Naive B cell (primary cell): Measurements from ENCODE around the gene PLEKHM2. TPM values are rescaled to one million over a fixed set of nuclear protein-coding genes. Genes with fewer than 3 reads are reported as not detected.
A peak's percentile ranks its signal among the peaks of the same experiment; 100 is the strongest.

Experiments used
- ATAC-seq, 2 donors: fragments of 150-1000 bp; cut with Tn5 transposase; 2 replicates each; pipeline ENCODE4 v1.10.0; 2021; ENCODE audit warnings: low read depth in 2 of 2, mild to moderate bottlenecking in 2 of 2, moderate library complexity in 2 of 2
- DNase-seq: peaks from one replicate; pipeline ENCODE4 v3.0.0; 2022
- H3K27ac Mint-ChIP-seq, 6 donors: one replicate each; pipeline ENCODE4 v1.8.0; 2020 to 2022; ENCODE audit warnings: mild to moderate bottlenecking in 6 of 6, mixed read lengths in 6 of 6, moderate library complexity in 5 of 6, inconsistent platforms in 2 of 6
- H3K27me3 Mint-ChIP-seq, 3 donors: one replicate each; pipeline ENCODE4 v1.8.0; 2021 to 2022; ENCODE audit warnings: mixed read lengths in 3 of 3, mild to moderate bottlenecking in 1 of 3
- H3K36me3 Mint-ChIP-seq, 2 donors: one replicate each; pipeline ENCODE4 v1.8.0; 2020 to 2022; ENCODE audit warnings: mixed read lengths in 2 of 2, inconsistent platforms in 1 of 2, mild to moderate bottlenecking in 1 of 2
- H3K4me1 Mint-ChIP-seq, 3 donors: one replicate each; pipeline ENCODE4 v1.8.0; 2020 to 2022; ENCODE audit warnings: mixed read lengths in 3 of 3, inconsistent platforms in 1 of 3, mild to moderate bottlenecking in 1 of 3, moderate library complexity in 1 of 3
- H3K4me3 Mint-ChIP-seq, 8 donors: one replicate each; pipeline ENCODE4 v1.8.0; 2020 to 2022; ENCODE audit warnings: mild to moderate bottlenecking in 8 of 8, mixed read lengths in 8 of 8, moderate library complexity in 8 of 8, inconsistent platforms in 2 of 8
- H3K9me3 Mint-ChIP-seq, 7 donors: one replicate each; pipeline ENCODE4 v1.8.0; 2020 to 2022; ENCODE audit warnings: mixed read lengths in 7 of 7, mild to moderate bottlenecking in 5 of 7, inconsistent platforms in 2 of 7, moderate library complexity in 1 of 7
- polyA plus RNA-seq, 6 donors: library from polyadenylated mRNA; unstranded; fragments of 300-500 nt; fragmentation: Illumina TruSeq; gene quantifications; one replicate each; pipeline ENCODE4 v1.2.3, GENCODE V29; 2021; ENCODE audit warnings: low read depth in 6 of 6

Gene PLEKHM2
- polyA plus RNA-seq, 6 donors from 2014 or later: 1.9 to 13.7 (median 8.9) TPM

GRCh38 chr1:15663925-15664324 is 20.2 kb upstream of the PLEKHM2 start:
- Mint-ChIP-seq H3K36me3 (peaks cover 14 to 17% of the 10 kb centered on the region in 2 donors), H3K4me1 (peaks cover 0 to 5% (median 0%) of the 10 kb centered on the region in 3 donors), H3K9me3 (no peaks in the 10 kb centered on the region), H3K27ac (peak overlapping the region in 1 of 6 donors; percentile 15), H3K27me3 (no peaks in the 10 kb centered on the region), H3K4me3 (no peak overlapping the region)
- no peak for ATAC-seq
- no peak for DNase-seq

- H3K27ac Mint-ChIP-seq: no peak overlapping the region
- H3K4me1 Mint-ChIP-seq: peaks cover 0 to 5% (median 0%) of the 10 kb centered on the region in 3 donors
- ATAC-seq: no peak
- H3K4me3 Mint-ChIP-seq: peak overlapping the region in 1 of 8 donors; percentile 62
- H3K36me3 Mint-ChIP-seq: peaks cover 0 to 4% of the 10 kb centered on the region in 2 donors
- no peaks in the 10 kb centered on the region for H3K27me3 Mint-ChIP-seq
- H3K9me3 Mint-ChIP-seq: no peaks in the 10 kb centered on the region
- no peak for DNase-seq
Observed at GRCh38 chr1:15667362-15667761, 16.8 kb upstream of the PLEKHM2 start.

GRCh38 chr1:15668089-15668754 is 15.9 kb upstream of the PLEKHM2 start:
- Mint-ChIP-seq H3K4me3 (no peak overlapping the region), H3K9me3 (no peaks in the 10 kb centered on the region), H3K4me1 (peaks cover 0 to 5% (median 0%) of the 10 kb centered on the region in 3 donors), H3K27ac (peak overlapping the region in 2 of 6 donors; percentile 29 to 43), H3K27me3 (no peaks in the 10 kb centered on the region), H3K36me3 (no peaks in the 10 kb centered on the region)
- ATAC-seq: no peak
- no peak for DNase-seq

GRCh38 chr1:15669074-15669473 is 15.0 kb upstream of the PLEKHM2 start:
- Mint-ChIP-seq H3K9me3 (no peaks in the 10 kb centered on the region), H3K27me3 (no peaks in the 10 kb centered on the region), H3K4me3 (no peak overlapping the region), H3K27ac (peak overlapping the region in 2 of 6 donors; percentile 55 to 78), H3K4me1 (peaks cover 0 to 5% (median 0%) of the 10 kb centered on the region in 3 donors), H3K36me3 (no peaks in the 10 kb centered on the region)
- ATAC-seq (no peak), DNase-seq (no peak)

GRCh38 chr1:15669864-15670263 is 14.3 kb upstream of the PLEKHM2 start:
- H3K27me3 Mint-ChIP-seq: no peaks in the 10 kb centered on the region
- H3K27ac Mint-ChIP-seq: peak overlapping the region in 1 of 6 donors; percentile 26
- ATAC-seq (no peak), DNase-seq (no peak)
- H3K36me3 Mint-ChIP-seq: no peaks in the 10 kb centered on the region
- peaks cover 0 to 5% (median 2%) of the 10 kb centered on the region in 3 donors for H3K4me1 Mint-ChIP-seq
- no peak overlapping the region for H3K4me3 Mint-ChIP-seq
- H3K9me3 Mint-ChIP-seq: no peaks in the 10 kb centered on the region

GRCh38 chr1:15671430-15671829 is 12.7 kb upstream of the PLEKHM2 start:
- no peak for DNase-seq
- Mint-ChIP-seq H3K27me3 (no peaks in the 10 kb centered on the region), H3K4me1 (peaks cover 0 to 13% (median 1%) of the 10 kb centered on the region in 3 donors), H3K9me3 (no peaks in the 10 kb centered on the region), H3K27ac (peak overlapping the region in 1 of 6 donors; percentile 50), H3K36me3 (no peaks in the 10 kb centered on the region), H3K4me3 (no peak overlapping the region)
- ATAC-seq: no peak

- DNase-seq (no peak), ATAC-seq (no peak)
- Mint-ChIP-seq H3K9me3 (peaks cover 0 to 3% (median 0%) of the 10 kb centered on the region in 7 donors), H3K4me3 (no peak overlapping the region), H3K27me3 (no peaks in the 10 kb centered on the region), H3K27ac (peak overlapping the region in 1 of 6 donors; percentile 12), H3K4me1 (peaks cover 7 to 27% (median 14%) of the 10 kb centered on the region in 3 donors), H3K36me3 (no peaks in the 10 kb centered on the region)
Observed at GRCh38 chr1:15674386-15675159, 9.5 kb upstream of the PLEKHM2 start.

GRCh38 chr1:15676010-15676409 is 8.1 kb upstream of the PLEKHM2 start:
- peaks cover 12 to 35% (median 24%) of the 10 kb centered on the region in 3 donors for H3K4me1 Mint-ChIP-seq

GRCh38 chr1:15676688-15677661 is 7.1 kb upstream of the PLEKHM2 start:
- Mint-ChIP-seq H3K4me3 (no peak overlapping the region), H3K27ac (peak overlapping the region in 5 of 6 donors; percentile 15 to 83 (median 49))

More at GRCh38 chr1:15676010-15676409, 8.1 kb upstream of the PLEKHM2 start:
- DNase-seq: no peak
- Mint-ChIP-seq H3K27me3 (no peaks in the 10 kb centered on the region), H3K36me3 (no peaks in the 10 kb centered on the region), H3K4me3 (no peak overlapping the region), H3K27ac (peak overlapping the region in 3 of 6 donors; percentile 66 to 94 (median 88)), H3K9me3 (peaks cover 0 to 3% (median 0%) of the 10 kb centered on the region in 7 donors)
- no peak for ATAC-seq

GRCh38 chr1:15678578-15678977 is 5.5 kb upstream of the PLEKHM2 start:
- Mint-ChIP-seq H3K27me3 (no peaks in the 10 kb centered on the region), H3K4me1 (peaks cover 30 to 60% (median 49%) of the 10 kb centered on the region in 3 donors), H3K36me3 (no peaks in the 10 kb centered on the region), H3K9me3 (peaks cover 0 to 3% (median 0%) of the 10 kb centered on the region in 7 donors), H3K4me3 (peak overlapping the region in 2 of 8 donors; percentile 63 to 64), H3K27ac (peak overlapping the region in 4 of 6 donors; percentile 61 to 89 (median 80))
- ATAC-seq: peak; percentile 35
- DNase-seq: peak; percentile 26

More at GRCh38 chr1:15676688-15677661, 7.1 kb upstream of the PLEKHM2 start:
- H3K4me1 Mint-ChIP-seq: peaks cover 21 to 45% (median 33%) of the 10 kb centered on the region in 3 donors
- ATAC-seq: no peak
- no peak for DNase-seq
- H3K27me3 Mint-ChIP-seq: no peaks in the 10 kb centered on the region
- no peaks in the 10 kb centered on the region for H3K36me3 Mint-ChIP-seq
- peaks cover 0 to 3% (median 0%) of the 10 kb centered on the region in 7 donors for H3K9me3 Mint-ChIP-seq

GRCh38 chr1:15680131-15680530 is 4.0 kb upstream of the PLEKHM2 start:
- Mint-ChIP-seq H3K4me3 (peak overlapping the region in 1 of 8 donors; percentile 76), H3K36me3 (no peaks in the 10 kb centered on the region), H3K27me3 (no peaks in the 10 kb centered on the region), H3K4me1 (peaks cover 32 to 60% (median 52%) of the 10 kb centered on the region in 3 donors), H3K9me3 (peaks cover 0 to 3% (median 0%) of the 10 kb centered on the region in 7 donors), H3K27ac (peak overlapping the region in 3 of 6 donors; percentile 16 to 90 (median 66))
- DNase-seq: no peak
- no peak for ATAC-seq

GRCh38 chr1:15680561-15681348 is 3.4 kb upstream of the PLEKHM2 start:
- H3K9me3 Mint-ChIP-seq: peaks cover 0 to 3% (median 0%) of the 10 kb centered on the region in 7 donors
- H3K4me1 Mint-ChIP-seq: peaks cover 38 to 59% (median 58%) of the 10 kb centered on the region in 3 donors
- ATAC-seq: no peak
- no peaks in the 10 kb centered on the region for H3K27me3 Mint-ChIP-seq
- peak overlapping the region in 5 of 6 donors; percentile 93 to 98 (median 97) for H3K27ac Mint-ChIP-seq
- no peak for DNase-seq
- no peaks in the 10 kb centered on the region for H3K36me3 Mint-ChIP-seq
- H3K4me3 Mint-ChIP-seq: peak overlapping the region in 5 of 8 donors; percentile 37 to 96 (median 62)
